ENCODE results near the gene DNAJC25.
"Not testable (repeated sequence)": the region's sequence is repeated elsewhere in the genome, so short reads cannot be mapped to it uniquely, and the experiment has no call there.

DNAJC25 gene

DNA sequence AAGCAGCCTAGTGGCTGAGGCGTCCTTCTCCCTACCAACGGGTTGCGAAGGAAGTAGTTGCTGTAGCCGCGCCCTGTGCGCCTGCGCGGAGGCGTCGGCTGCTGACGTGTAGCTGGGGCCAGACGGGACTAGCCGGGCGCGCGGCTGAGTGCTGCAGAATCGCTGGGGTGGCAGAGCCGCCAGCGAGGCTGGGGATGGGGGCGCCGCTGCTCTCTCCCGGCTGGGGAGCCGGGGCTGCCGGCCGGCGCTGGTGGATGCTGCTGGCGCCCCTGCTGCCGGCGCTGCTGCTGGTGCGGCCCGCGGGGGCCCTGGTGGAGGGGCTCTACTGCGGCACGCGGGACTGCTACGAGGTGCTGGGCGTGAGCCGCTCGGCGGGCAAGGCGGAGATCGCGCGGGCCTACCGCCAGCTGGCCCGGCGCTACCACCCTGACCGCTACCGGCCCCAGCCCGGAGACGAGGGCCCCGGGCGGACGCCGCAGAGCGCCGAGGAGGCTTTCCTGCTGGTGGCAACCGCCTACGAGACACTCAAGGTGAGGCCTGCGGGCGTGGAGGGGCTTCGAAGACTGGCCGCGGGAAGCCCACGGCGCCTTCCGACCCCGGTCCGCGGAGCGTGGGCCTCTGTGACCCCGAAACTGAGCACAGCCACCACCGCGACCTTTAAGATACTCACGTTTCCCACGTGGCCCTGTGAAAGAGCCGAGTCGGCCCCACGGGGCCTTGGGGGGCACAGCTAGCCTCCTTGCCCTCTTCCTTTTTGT is at the start of gene DNAJC25:
Gene DNAJC25 (plus strand): TSS at position 121 of the 758 bp plus-strand sequence. CDS start 74 bp downstream, at position 195.
- peak; percentile 99 for DNase-seq

GRCh38 chr9:111582888-111583287 is 48.2 kb upstream of the DNAJC25 start:
- no peak for DNase-seq

GRCh38 chr9:111586378-111586777 is 44.8 kb upstream of the DNAJC25 start:
- DNase-seq: no peak

DNA sequence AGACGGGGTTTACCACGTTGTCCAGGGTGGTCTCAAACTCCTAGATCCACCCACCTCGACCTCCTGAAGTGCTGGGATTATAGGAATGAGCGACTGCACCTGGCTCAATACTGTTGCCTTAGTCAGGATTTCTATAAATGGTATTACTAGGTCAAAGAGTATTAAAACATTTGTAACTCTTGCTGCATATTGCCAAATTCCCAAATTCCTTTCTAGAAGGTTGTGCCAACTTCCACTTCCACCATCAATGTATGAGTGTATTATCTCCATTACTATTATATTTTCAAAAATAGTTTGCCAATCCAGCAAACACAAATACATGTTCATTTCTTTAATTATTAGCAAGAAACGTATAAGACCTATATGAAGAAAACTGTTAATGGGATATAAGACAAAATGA is 42.3 kb upstream of the DNAJC25 start:
- DNase-seq: no peak

DNA sequence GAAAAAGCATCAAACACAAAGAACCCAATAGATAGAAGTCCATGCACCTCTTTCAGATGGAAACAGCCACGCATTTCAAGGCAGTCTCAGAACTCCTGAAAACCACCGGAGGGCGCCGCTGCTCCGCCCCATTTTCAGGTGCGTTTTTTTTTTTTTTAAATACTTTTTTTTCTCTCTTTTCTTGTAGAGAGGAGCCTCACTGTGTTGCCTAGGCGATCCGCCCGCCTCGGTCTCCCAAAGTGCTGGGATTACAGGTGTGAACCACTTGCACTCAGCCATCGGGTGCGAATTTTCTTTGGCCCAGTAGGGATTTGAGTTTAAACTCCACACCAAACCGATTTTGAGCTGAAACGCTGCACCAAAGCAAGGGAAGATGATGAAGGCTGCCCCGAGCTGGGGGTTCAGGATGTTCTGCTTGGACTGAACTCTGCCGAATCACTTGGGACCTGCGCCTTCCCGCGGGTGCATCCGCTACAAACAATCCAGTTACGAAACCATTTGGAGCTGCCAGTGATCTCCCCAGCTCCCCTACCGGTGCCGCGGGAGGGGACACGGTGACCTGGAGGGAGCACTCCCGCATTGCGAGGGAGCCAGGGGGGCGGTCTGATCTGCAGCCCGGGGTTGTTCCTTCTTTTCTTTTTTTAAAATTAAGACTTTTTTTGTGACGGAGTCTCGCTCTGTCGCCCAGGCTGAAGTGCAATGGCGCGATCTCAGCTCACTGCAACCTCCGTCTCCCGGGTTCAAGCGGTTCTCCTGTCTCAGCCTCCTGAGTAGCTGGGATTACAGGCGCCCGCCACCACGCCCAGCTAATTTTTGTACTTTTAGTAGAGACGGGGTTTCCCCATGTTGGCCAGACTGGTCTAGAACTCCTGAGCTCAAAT is 33.0 kb upstream of the DNAJC25 start:
- DNase-seq: peak; percentile 51

DNA sequence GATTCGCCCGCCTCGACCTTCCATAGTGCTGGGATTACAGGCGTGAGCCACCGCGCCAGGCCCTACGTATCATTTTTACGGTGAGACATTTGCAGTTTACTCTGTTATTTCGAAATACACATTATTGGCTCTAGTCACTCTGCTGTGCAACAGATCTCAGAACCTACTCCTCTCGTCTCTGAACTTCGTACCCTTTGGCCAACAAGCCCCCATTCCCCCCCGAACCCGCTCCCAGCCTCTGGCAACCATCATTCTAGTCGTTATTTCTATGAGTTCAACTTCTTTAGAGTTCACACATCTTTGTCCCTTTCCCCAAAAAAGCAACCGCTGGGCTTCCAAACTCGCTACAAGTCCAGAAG is 32.4 kb upstream of the DNAJC25 start:
- peak; percentile 12 for DNase-seq

GRCh38 chr9:111599092-111599954 is 31.8 kb upstream of the DNAJC25 start, which contains the start of gene PTGR1:
Gene PTGR1, minus strand, starts transcription at chr9:111599647. Its CDS starts 2,225 bp downstream, at chr9:111597422.
- peak; percentile 41 for DNase-seq

GRCh38 chr9:111599955-111600343 is 31.2 kb upstream of the DNAJC25 start:
- no peak for DNase-seq

- no peak for DNase-seq
Observed at GRCh38 chr9:111601237-111602018, 29.7 kb upstream of the DNAJC25 start.

GRCh38 chr9:111603041-111603440 is 28.1 kb upstream of the DNAJC25 start:
- no peak for DNase-seq

GRCh38 chr9:111604054-111604615 is 27.0 kb upstream of the DNAJC25 start:
- DNase-seq: no peak

- DNase-seq: no peak
Observed at GRCh38 chr9:111605041-111605559, 26.0 kb upstream of the DNAJC25 start.

DNA sequence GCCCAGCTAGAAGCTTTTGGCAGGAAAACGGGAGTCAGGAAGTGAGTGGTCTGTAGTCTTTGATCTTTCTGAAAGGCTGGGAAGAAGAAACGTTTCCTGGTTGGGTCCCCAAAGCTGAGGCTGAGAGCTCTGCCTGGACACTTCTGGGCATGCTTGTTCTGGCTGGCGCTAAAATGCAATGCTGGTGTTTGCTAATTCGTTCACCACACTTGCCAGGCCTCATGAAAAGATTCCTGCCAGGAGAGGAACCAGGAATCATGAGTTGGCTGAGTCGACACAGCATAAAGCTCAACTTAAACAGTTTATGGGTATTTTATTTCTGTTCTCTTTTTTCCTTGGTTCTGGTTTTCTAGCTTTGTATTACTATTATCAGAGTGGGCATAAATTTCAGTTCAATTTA is 21.0 kb upstream of the DNAJC25 start:
- no peak for DNase-seq

- no peak for DNase-seq
Observed at GRCh38 chr9:111610845-111611244, 20.3 kb upstream of the DNAJC25 start.

DNA sequence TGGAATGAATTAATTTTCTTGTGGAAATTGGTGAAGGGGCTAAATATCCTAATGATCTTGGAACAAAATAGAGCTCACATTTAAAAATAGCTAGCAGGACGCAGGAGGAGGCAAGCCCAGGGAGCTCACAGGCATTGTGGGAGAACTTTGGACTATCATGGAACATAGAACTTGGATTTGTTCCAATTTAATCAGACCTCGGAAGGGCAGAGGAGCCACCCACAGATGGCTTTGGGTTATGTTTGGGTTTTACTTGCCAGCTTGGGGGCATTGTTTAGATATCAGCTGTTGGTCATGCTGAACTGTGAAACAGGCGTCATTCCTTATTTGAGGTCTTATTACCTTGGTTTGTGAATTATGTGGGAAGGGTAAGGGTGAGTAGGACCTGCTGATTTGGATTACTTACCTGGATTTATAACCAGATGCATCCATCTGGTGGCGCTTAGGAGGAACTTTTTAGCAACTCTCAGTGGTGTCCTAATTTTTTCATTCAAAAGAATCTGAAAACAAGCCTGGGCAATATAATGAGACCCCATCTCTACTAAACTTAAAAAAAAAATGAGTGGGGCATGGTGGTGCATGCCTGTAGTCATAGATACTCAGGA is 17.6 kb upstream of the DNAJC25 start:
- DNase-seq: no peak

GRCh38 chr9:111615928-111616327 is 15.2 kb upstream of the DNAJC25 start:
- DNase-seq: no peak

GRCh38 chr9:111617349-111617748 is 13.8 kb upstream of the DNAJC25 start:
- DNase-seq: not testable (repeated sequence)

DNA sequence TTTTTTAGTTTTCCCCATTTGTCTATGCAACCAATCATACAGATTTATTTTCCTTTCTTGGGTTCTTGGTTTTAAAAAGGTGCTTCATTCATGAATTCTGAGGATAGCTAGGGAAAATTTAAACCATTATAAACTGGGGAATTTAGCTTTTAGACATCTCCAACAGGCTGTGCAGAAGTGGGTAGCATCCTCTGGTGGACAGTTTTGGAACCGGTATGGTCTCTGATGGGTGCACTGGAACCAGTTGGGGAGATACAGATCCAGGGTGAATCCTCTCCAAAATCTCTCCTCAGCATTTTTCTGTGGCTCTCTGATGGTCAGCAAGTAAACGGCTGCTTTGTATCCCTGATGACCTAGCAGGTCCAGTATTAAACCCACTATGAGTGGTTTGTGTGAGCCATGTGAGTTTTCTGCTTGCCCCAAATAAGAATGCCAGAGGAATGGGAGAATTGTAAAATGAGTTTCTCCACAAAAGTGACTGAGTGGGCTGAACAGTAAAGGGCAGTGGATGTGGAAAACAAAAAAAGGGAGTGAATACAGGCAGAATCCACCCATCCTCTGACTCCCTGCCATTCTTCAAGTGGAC is 9.1 kb upstream of the DNAJC25 start:
- DNase-seq: peak; percentile 38

DNA sequence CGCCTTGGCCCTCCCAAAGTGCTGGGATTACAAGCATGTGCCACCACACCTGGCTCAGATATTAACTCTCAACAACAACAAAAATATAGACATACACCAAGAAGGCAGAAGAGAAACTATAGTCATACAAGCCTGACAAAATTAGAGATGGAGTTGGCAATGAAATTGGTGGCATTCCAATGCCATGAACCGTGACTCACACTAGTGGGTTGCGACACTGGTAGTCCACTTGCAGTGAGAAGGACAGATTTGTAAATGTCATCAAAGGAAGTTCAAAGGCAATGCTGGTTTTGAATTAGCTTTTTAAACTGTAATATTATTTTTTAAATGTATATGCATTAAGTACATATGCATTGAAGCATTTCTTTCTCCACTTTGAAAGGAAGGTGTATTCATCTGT is 8.5 kb upstream of the DNAJC25 start:
- DNase-seq: no peak

DNA sequence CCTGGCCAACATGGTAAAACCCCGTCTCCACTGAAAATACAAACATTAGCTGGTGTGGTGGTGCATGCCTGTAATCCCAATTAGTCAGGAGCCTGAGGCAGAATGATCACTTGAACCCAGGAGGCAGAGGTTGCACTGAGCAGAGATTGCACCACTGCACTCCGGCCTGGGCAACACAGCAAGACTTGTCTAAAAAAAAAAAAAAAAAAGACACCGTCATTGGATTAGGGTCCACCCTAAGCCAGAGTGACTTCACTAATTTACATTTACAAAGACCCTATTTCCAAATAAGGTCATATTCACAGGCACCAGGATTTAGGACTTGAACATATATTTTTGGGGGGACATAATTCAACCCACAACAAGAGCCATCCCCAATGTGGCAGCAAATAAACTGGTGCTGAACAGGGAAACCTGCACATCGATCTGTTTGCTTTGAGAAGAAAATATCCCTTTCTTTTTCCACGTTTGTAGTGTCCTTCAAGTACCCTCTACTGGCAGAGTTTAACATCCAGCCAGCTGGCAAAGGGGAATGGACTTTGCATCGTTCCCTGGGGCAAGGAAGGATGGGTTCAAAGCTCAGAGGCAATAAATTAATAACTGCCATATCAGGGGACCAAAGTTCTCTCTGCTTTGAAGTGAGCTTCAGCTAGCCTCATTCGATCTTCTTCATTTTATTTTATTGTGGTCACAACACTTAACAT is 3.7 kb upstream of the DNAJC25 start:
- DNase-seq: no peak

Measured in activated CD4-positive, alpha-beta T cell treated with anti-CD3 and anti-CD28 coated beads, Interleukin-2, Interleukin-6, amounts not matched to agents 100 ng/mL and 50 ng/mL, durations not matched to agents 16 hours and 8 hours (primary cell).